ENCODE data around the gene HAUS1.
"Not testable (repeated sequence)": the region's sequence is repeated elsewhere in the genome, so short reads cannot be mapped to it uniquely, and the experiment has no call there.

The HAUS1 gene

GRCh38 chr18:46072959-46073358 is 31.2 kb upstream of the HAUS1 start:
- no peak overlapping the region for H3K27ac ChIP-seq
- TF ChIP-seq CTCF (conservative IDR thresholded peaks at IDR 0.05) = no peak

- TF ChIP-seq CTCF (conservative IDR thresholded peaks at IDR 0.05) = peak; percentile 74
- H3K27ac ChIP-seq = no peak overlapping the region
These were observed 30.5 kb upstream of the HAUS1 start for GRCh38 chr18:46073474-46074331.

- no peak overlapping the region for H3K27ac ChIP-seq
- TF ChIP-seq CTCF (conservative IDR thresholded peaks at IDR 0.05) = no peak
These were observed 24.8 kb upstream of the HAUS1 start for GRCh38 chr18:46079336-46079735.

- H3K27ac ChIP-seq = no peak overlapping the region
- TF ChIP-seq CTCF (conservative IDR thresholded peaks at IDR 0.05) = no peak
These were observed 24.0 kb upstream of the HAUS1 start for GRCh38 chr18:46080156-46080555.

- TF ChIP-seq CTCF (conservative IDR thresholded peaks at IDR 0.05) = no peak
- H3K27ac ChIP-seq = no peak overlapping the region
These were observed 19.8 kb upstream of the HAUS1 start for GRCh38 chr18:46084431-46084830.

- H3K27ac ChIP-seq = not testable (repeated sequence)
These were observed 15.7 kb upstream of the HAUS1 start for GRCh38 chr18:46088501-46088900.

- H3K27ac ChIP-seq = no peak overlapping the region; the same call in 1 of the 2 replicates
- no peak for TF ChIP-seq CTCF (conservative IDR thresholded peaks at IDR 0.05)
These were observed 8.7 kb upstream of the HAUS1 start for GRCh38 chr18:46095532-46095931.

GRCh38 chr18:46096651-46097300 is 7.4 kb upstream of the HAUS1 start:
- peak overlapping the region; percentile 96 for H3K27ac ChIP-seq
- TF ChIP-seq CTCF (conservative IDR thresholded peaks at IDR 0.05) = no peak
